ENCODE data around the gene HK2.

Gene HK2

GRCh38 chr2:74864728-74865722 lies 31.1 kb downstream of the HK2 start:
- H3K27me3 ChIP-seq (ENCODE audit: control insufficient read depth in 2 of 2, insufficient read depth in 2 of 2, low read length in 2 of 2): no peaks in the 10 kb centered on the region
- H3K27ac ChIP-seq (ENCODE audit: low read depth in 2 of 2, low read length in 2 of 2): peak overlapping the region; percentile 91 to 94
- peak overlapping the region in 1 of 2 donors; percentile 63 for H3K9ac ChIP-seq (ENCODE audit: low read depth in 1 of 2, low read length in 2 of 2)

GRCh38 chr2:74865770-74866674 lies 32.1 kb downstream of the HK2 start:
- Histone ChIP-seq H3K4me1 (ENCODE audit: control insufficient read depth in 2 of 2, insufficient read depth in 2 of 2, low read length in 2 of 2) (peaks cover 65 to 90% of the 10 kb centered on the region in 2 donors), H3K9me3 (ENCODE audit: control insufficient read depth in 2 of 2, low read length in 2 of 2) (no peaks in the 10 kb centered on the region), H3K27ac (ENCODE audit: low read depth in 2 of 2, low read length in 2 of 2) (peak overlapping the region; percentile 91 to 94)

More at GRCh38 chr2:74864728-74865722, 31.1 kb downstream of the HK2 start:
- H3K4me3 ChIP-seq (ENCODE audit: low read length in 2 of 2): no peak overlapping the region
- H3K36me3 ChIP-seq (ENCODE audit: control insufficient read depth in 2 of 2, insufficient read depth in 2 of 2, low read length in 2 of 2): peaks cover 6 to 19% of the 10 kb centered on the region in 2 donors
- H3K9me3 ChIP-seq (ENCODE audit: control insufficient read depth in 2 of 2, low read length in 2 of 2): no peaks in the 10 kb centered on the region
- H3K4me1 ChIP-seq (ENCODE audit: control insufficient read depth in 2 of 2, insufficient read depth in 2 of 2, low read length in 2 of 2): peaks cover 57 to 90% of the 10 kb centered on the region in 2 donors

GRCh38 chr2:74867841-74868658 lies 34.1 kb downstream of the HK2 start:
- Histone ChIP-seq H3K4me1 (ENCODE audit: control insufficient read depth in 2 of 2, insufficient read depth in 2 of 2, low read length in 2 of 2) (peaks cover 46 to 73% of the 10 kb centered on the region in 2 donors), H3K9me3 (ENCODE audit: control insufficient read depth in 2 of 2, low read length in 2 of 2) (no peaks in the 10 kb centered on the region), H3K27ac (ENCODE audit: low read depth in 2 of 2, low read length in 2 of 2) (peak overlapping the region; percentile 67 to 77), H3K36me3 (ENCODE audit: control insufficient read depth in 2 of 2, insufficient read depth in 2 of 2, low read length in 2 of 2) (peaks cover 18 to 22% of the 10 kb centered on the region in 2 donors), H3K27me3 (ENCODE audit: control insufficient read depth in 2 of 2, insufficient read depth in 2 of 2, low read length in 2 of 2) (no peaks in the 10 kb centered on the region), H3K4me3 (ENCODE audit: low read length in 2 of 2) (no peak overlapping the region), H3K9ac (ENCODE audit: low read depth in 1 of 2, low read length in 2 of 2) (no peak overlapping the region)

More at GRCh38 chr2:74865770-74866674, 32.1 kb downstream of the HK2 start:
- Histone ChIP-seq H3K4me3 (ENCODE audit: low read length in 2 of 2) (no peak overlapping the region), H3K9ac (ENCODE audit: low read depth in 1 of 2, low read length in 2 of 2) (no peak overlapping the region), H3K36me3 (ENCODE audit: control insufficient read depth in 2 of 2, insufficient read depth in 2 of 2, low read length in 2 of 2) (peaks cover 6 to 19% of the 10 kb centered on the region in 2 donors), H3K27me3 (ENCODE audit: control insufficient read depth in 2 of 2, insufficient read depth in 2 of 2, low read length in 2 of 2) (no peaks in the 10 kb centered on the region)

GRCh38 chr2:74869517-74869916 lies 35.6 kb downstream of the HK2 start:
- H3K9me3 ChIP-seq (ENCODE audit: control insufficient read depth in 2 of 2, low read length in 2 of 2): no peaks in the 10 kb centered on the region
- H3K36me3 ChIP-seq (ENCODE audit: control insufficient read depth in 2 of 2, insufficient read depth in 2 of 2, low read length in 2 of 2): peaks cover 29 to 30% of the 10 kb centered on the region in 2 donors
- no peaks in the 10 kb centered on the region for H3K27me3 ChIP-seq (ENCODE audit: control insufficient read depth in 2 of 2, insufficient read depth in 2 of 2, low read length in 2 of 2)
- H3K4me1 ChIP-seq (ENCODE audit: control insufficient read depth in 2 of 2, insufficient read depth in 2 of 2, low read length in 2 of 2): peaks cover 32 to 59% of the 10 kb centered on the region in 2 donors
- peak overlapping the region in 1 of 2 donors; percentile 25 for H3K9ac ChIP-seq (ENCODE audit: low read depth in 1 of 2, low read length in 2 of 2)
- H3K27ac ChIP-seq (ENCODE audit: low read depth in 2 of 2, low read length in 2 of 2): peak overlapping the region; percentile 77
- H3K4me3 ChIP-seq (ENCODE audit: low read length in 2 of 2): no peak overlapping the region

GRCh38 chr2:74870951-74871350 lies 37.0 kb downstream of the HK2 start:
- no peak overlapping the region for H3K9ac ChIP-seq (ENCODE audit: low read depth in 1 of 2, low read length in 2 of 2)
- H3K27ac ChIP-seq (ENCODE audit: low read depth in 2 of 2, low read length in 2 of 2): no peak overlapping the region
- no peak overlapping the region for H3K4me3 ChIP-seq (ENCODE audit: low read length in 2 of 2)
- peaks cover 24 to 33% of the 10 kb centered on the region in 2 donors for H3K36me3 ChIP-seq (ENCODE audit: control insufficient read depth in 2 of 2, insufficient read depth in 2 of 2, low read length in 2 of 2)
- no peaks in the 10 kb centered on the region for H3K9me3 ChIP-seq (ENCODE audit: control insufficient read depth in 2 of 2, low read length in 2 of 2)
- no peaks in the 10 kb centered on the region for H3K27me3 ChIP-seq (ENCODE audit: control insufficient read depth in 2 of 2, insufficient read depth in 2 of 2, low read length in 2 of 2)
- peaks cover 18 to 47% of the 10 kb centered on the region in 2 donors for H3K4me1 ChIP-seq (ENCODE audit: control insufficient read depth in 2 of 2, insufficient read depth in 2 of 2, low read length in 2 of 2)

GRCh38 chr2:74871414-74871813 lies 37.5 kb downstream of the HK2 start:
- H3K27ac ChIP-seq (ENCODE audit: low read depth in 2 of 2, low read length in 2 of 2): no peak overlapping the region
- no peaks in the 10 kb centered on the region for H3K9me3 ChIP-seq (ENCODE audit: control insufficient read depth in 2 of 2, low read length in 2 of 2)
- H3K27me3 ChIP-seq (ENCODE audit: control insufficient read depth in 2 of 2, insufficient read depth in 2 of 2, low read length in 2 of 2): no peaks in the 10 kb centered on the region
- peaks cover 18 to 42% of the 10 kb centered on the region in 2 donors for H3K4me1 ChIP-seq (ENCODE audit: control insufficient read depth in 2 of 2, insufficient read depth in 2 of 2, low read length in 2 of 2)
- H3K9ac ChIP-seq (ENCODE audit: low read depth in 1 of 2, low read length in 2 of 2): no peak overlapping the region
- H3K4me3 ChIP-seq (ENCODE audit: low read length in 2 of 2): no peak overlapping the region
- peaks cover 23 to 34% of the 10 kb centered on the region in 2 donors for H3K36me3 ChIP-seq (ENCODE audit: control insufficient read depth in 2 of 2, insufficient read depth in 2 of 2, low read length in 2 of 2)

GRCh38 chr2:74872389-74872836 lies 38.5 kb downstream of the HK2 start:
- H3K36me3 ChIP-seq (ENCODE audit: control insufficient read depth in 2 of 2, insufficient read depth in 2 of 2, low read length in 2 of 2): peaks cover 24 to 44% of the 10 kb centered on the region in 2 donors
- peaks cover 18 to 35% of the 10 kb centered on the region in 2 donors for H3K4me1 ChIP-seq (ENCODE audit: control insufficient read depth in 2 of 2, insufficient read depth in 2 of 2, low read length in 2 of 2)
- H3K4me3 ChIP-seq (ENCODE audit: low read length in 2 of 2): no peak overlapping the region
- no peaks in the 10 kb centered on the region for H3K9me3 ChIP-seq (ENCODE audit: control insufficient read depth in 2 of 2, low read length in 2 of 2)
- peak overlapping the region in 1 of 2 donors; percentile 26 for H3K27ac ChIP-seq (ENCODE audit: low read depth in 2 of 2, low read length in 2 of 2)
- no peak overlapping the region for H3K9ac ChIP-seq (ENCODE audit: low read depth in 1 of 2, low read length in 2 of 2)
- H3K27me3 ChIP-seq (ENCODE audit: control insufficient read depth in 2 of 2, insufficient read depth in 2 of 2, low read length in 2 of 2): no peaks in the 10 kb centered on the region

- H3K4me3 ChIP-seq (ENCODE audit: low read length in 2 of 2): no peak overlapping the region
- H3K9me3 ChIP-seq (ENCODE audit: control insufficient read depth in 2 of 2, low read length in 2 of 2): no peaks in the 10 kb centered on the region
- no peak overlapping the region for H3K9ac ChIP-seq (ENCODE audit: low read depth in 1 of 2, low read length in 2 of 2)
- H3K27me3 ChIP-seq (ENCODE audit: control insufficient read depth in 2 of 2, insufficient read depth in 2 of 2, low read length in 2 of 2): no peaks in the 10 kb centered on the region
- H3K4me1 ChIP-seq (ENCODE audit: control insufficient read depth in 2 of 2, insufficient read depth in 2 of 2, low read length in 2 of 2): peaks cover 18 to 28% of the 10 kb centered on the region in 2 donors
- H3K36me3 ChIP-seq (ENCODE audit: control insufficient read depth in 2 of 2, insufficient read depth in 2 of 2, low read length in 2 of 2): peaks cover 27 to 45% of the 10 kb centered on the region in 2 donors
- peak overlapping the region in 1 of 2 donors; percentile 26 for H3K27ac ChIP-seq (ENCODE audit: low read depth in 2 of 2, low read length in 2 of 2)
Observed at GRCh38 chr2:74873012-74873665, 39.2 kb downstream of the HK2 start.
